Naive B cell (primary cell): ENCODE measurements around the gene SH3RF1. TPM values are rescaled to one million over a fixed set of nuclear protein-coding genes. Genes with fewer than 3 reads are reported as not detected.

Experiments
- ATAC-seq, 2 donors: fragments of 150-1000 bp; cut with Tn5 transposase; 2 replicates each; pipeline ENCODE4 v1.10.0; 2021; ENCODE audit warnings: low read depth in 2 of 2, mild to moderate bottlenecking in 2 of 2, moderate library complexity in 2 of 2
- DNase-seq: peaks from one replicate; pipeline ENCODE4 v3.0.0; 2022
- H3K27ac Mint-ChIP-seq, 6 donors: one replicate each; pipeline ENCODE4 v1.8.0; 2020 to 2022; ENCODE audit warnings: mild to moderate bottlenecking in 6 of 6, mixed read lengths in 6 of 6, moderate library complexity in 5 of 6, inconsistent platforms in 2 of 6
- H3K27me3 Mint-ChIP-seq, 3 donors: one replicate each; pipeline ENCODE4 v1.8.0; 2021 to 2022; ENCODE audit warnings: mixed read lengths in 3 of 3, mild to moderate bottlenecking in 1 of 3
- H3K36me3 Mint-ChIP-seq, 2 donors: one replicate each; pipeline ENCODE4 v1.8.0; 2020 to 2022; ENCODE audit warnings: mixed read lengths in 2 of 2, inconsistent platforms in 1 of 2, mild to moderate bottlenecking in 1 of 2
- H3K4me1 Mint-ChIP-seq, 3 donors: one replicate each; pipeline ENCODE4 v1.8.0; 2020 to 2022; ENCODE audit warnings: mixed read lengths in 3 of 3, inconsistent platforms in 1 of 3, mild to moderate bottlenecking in 1 of 3, moderate library complexity in 1 of 3
- H3K4me3 Mint-ChIP-seq, 8 donors: one replicate each; pipeline ENCODE4 v1.8.0; 2020 to 2022; ENCODE audit warnings: mild to moderate bottlenecking in 8 of 8, mixed read lengths in 8 of 8, moderate library complexity in 8 of 8, inconsistent platforms in 2 of 8
- H3K9me3 Mint-ChIP-seq, 7 donors: one replicate each; pipeline ENCODE4 v1.8.0; 2020 to 2022; ENCODE audit warnings: mixed read lengths in 7 of 7, mild to moderate bottlenecking in 5 of 7, inconsistent platforms in 2 of 7, moderate library complexity in 1 of 7
- polyA plus RNA-seq, 6 donors: library from polyadenylated mRNA; unstranded; fragments of 300-500 nt; fragmentation: Illumina TruSeq; gene quantifications; one replicate each; pipeline ENCODE4 v1.2.3, GENCODE V29; 2021; ENCODE audit warnings: low read depth in 6 of 6

The SH3RF1 gene
- polyA plus RNA-seq, 6 donors from 2014 or later: 0.57 to 1.7 (median 1.1) TPM; not detected in 1

- ATAC-seq (no peak), DNase-seq (no peak)
- Mint-ChIP-seq H3K36me3 (no peaks in the 10 kb centered on the region), H3K4me3 (no peak overlapping the region), H3K27me3 (no peaks in the 10 kb centered on the region), H3K9me3 (no peaks in the 10 kb centered on the region), H3K27ac (peak overlapping the region in 2 of 6 donors; percentile 47 to 65), H3K4me1 (peaks cover 0 to 4% (median 0%) of the 10 kb centered on the region in 3 donors)
Observed at GRCh38 chr4:169164669-169165415, 105.9 kb downstream of the SH3RF1 start.

GRCh38 chr4:169163947-169164668 lies 106.6 kb downstream of the SH3RF1 start:
- H3K27ac Mint-ChIP-seq: no peak overlapping the region
- H3K36me3 Mint-ChIP-seq: no peaks in the 10 kb centered on the region
- H3K9me3 Mint-ChIP-seq: no peaks in the 10 kb centered on the region
- no peak for ATAC-seq
- H3K27me3 Mint-ChIP-seq: no peaks in the 10 kb centered on the region
- DNase-seq: no peak
- no peak overlapping the region for H3K4me3 Mint-ChIP-seq
- H3K4me1 Mint-ChIP-seq: peaks cover 0 to 4% (median 0%) of the 10 kb centered on the region in 3 donors

GRCh38 chr4:169163495-169163894 lies 107.3 kb downstream of the SH3RF1 start:
- H3K27ac Mint-ChIP-seq: no peak overlapping the region
- H3K36me3 Mint-ChIP-seq: no peaks in the 10 kb centered on the region
- no peak overlapping the region for H3K4me3 Mint-ChIP-seq
- no peak for DNase-seq
- H3K4me1 Mint-ChIP-seq: peaks cover 0 to 4% (median 0%) of the 10 kb centered on the region in 3 donors
- no peaks in the 10 kb centered on the region for H3K9me3 Mint-ChIP-seq
- no peaks in the 10 kb centered on the region for H3K27me3 Mint-ChIP-seq
- ATAC-seq: no peak

GRCh38 chr4:169160825-169161224 lies 109.9 kb downstream of the SH3RF1 start:
- H3K9me3 Mint-ChIP-seq: no peaks in the 10 kb centered on the region
- H3K4me3 Mint-ChIP-seq: no peak overlapping the region
- DNase-seq: no peak
- H3K36me3 Mint-ChIP-seq: no peaks in the 10 kb centered on the region
- no peaks in the 10 kb centered on the region for H3K27me3 Mint-ChIP-seq
- ATAC-seq: no peak
- no peak overlapping the region for H3K27ac Mint-ChIP-seq
- no peaks in the 10 kb centered on the region for H3K4me1 Mint-ChIP-seq

- no peak for DNase-seq
- Mint-ChIP-seq H3K27ac (no peak overlapping the region), H3K4me3 (no peak overlapping the region), H3K4me1 (no peaks in the 10 kb centered on the region), H3K36me3 (no peaks in the 10 kb centered on the region), H3K9me3 (no peaks in the 10 kb centered on the region), H3K27me3 (no peaks in the 10 kb centered on the region)
- ATAC-seq: no peak
Observed at GRCh38 chr4:169159624-169160171, 111.1 kb downstream of the SH3RF1 start.

GRCh38 chr4:169158861-169159260 lies 111.9 kb downstream of the SH3RF1 start:
- no peak overlapping the region for H3K4me3 Mint-ChIP-seq
- no peak for ATAC-seq
- H3K27me3 Mint-ChIP-seq: no peaks in the 10 kb centered on the region
- H3K4me1 Mint-ChIP-seq: no peaks in the 10 kb centered on the region
- H3K27ac Mint-ChIP-seq: no peak overlapping the region
- H3K36me3 Mint-ChIP-seq: no peaks in the 10 kb centered on the region
- H3K9me3 Mint-ChIP-seq: no peaks in the 10 kb centered on the region
- DNase-seq: no peak

GRCh38 chr4:169158046-169158445 lies 112.7 kb downstream of the SH3RF1 start:
- Mint-ChIP-seq H3K4me3 (no peak overlapping the region), H3K36me3 (no peaks in the 10 kb centered on the region), H3K9me3 (no peaks in the 10 kb centered on the region), H3K4me1 (no peaks in the 10 kb centered on the region), H3K27me3 (no peaks in the 10 kb centered on the region), H3K27ac (no peak overlapping the region)
- DNase-seq (no peak), ATAC-seq (no peak)

- no peak overlapping the region for H3K4me3 Mint-ChIP-seq
- no peaks in the 10 kb centered on the region for H3K4me1 Mint-ChIP-seq
- DNase-seq (no peak), ATAC-seq (no peak)
- no peaks in the 10 kb centered on the region for H3K36me3 Mint-ChIP-seq
- no peak overlapping the region for H3K27ac Mint-ChIP-seq
- no peaks in the 10 kb centered on the region for H3K27me3 Mint-ChIP-seq
- H3K9me3 Mint-ChIP-seq: no peaks in the 10 kb centered on the region
Observed at GRCh38 chr4:169156392-169156791, 114.4 kb downstream of the SH3RF1 start.

- no peaks in the 10 kb centered on the region for H3K27me3 Mint-ChIP-seq
- no peaks in the 10 kb centered on the region for H3K9me3 Mint-ChIP-seq
- H3K27ac Mint-ChIP-seq: no peak overlapping the region
- H3K4me1 Mint-ChIP-seq: no peaks in the 10 kb centered on the region
- DNase-seq (no peak), ATAC-seq (no peak)
- H3K36me3 Mint-ChIP-seq: no peaks in the 10 kb centered on the region
- no peak overlapping the region for H3K4me3 Mint-ChIP-seq
Observed at GRCh38 chr4:169154121-169154520, 116.6 kb downstream of the SH3RF1 start.

- DNase-seq: no peak
- no peak for ATAC-seq
- H3K9me3 Mint-ChIP-seq: no peaks in the 10 kb centered on the region
- no peaks in the 10 kb centered on the region for H3K36me3 Mint-ChIP-seq
- H3K27ac Mint-ChIP-seq: no peak overlapping the region
- no peak overlapping the region for H3K4me3 Mint-ChIP-seq
- H3K4me1 Mint-ChIP-seq: no peaks in the 10 kb centered on the region
- H3K27me3 Mint-ChIP-seq: no peaks in the 10 kb centered on the region
Observed at GRCh38 chr4:169153481-169154087, 117.2 kb downstream of the SH3RF1 start.

- ATAC-seq: no peak
- Mint-ChIP-seq H3K4me1 (no peaks in the 10 kb centered on the region), H3K27ac (no peak overlapping the region), H3K9me3 (no peaks in the 10 kb centered on the region), H3K27me3 (no peaks in the 10 kb centered on the region), H3K4me3 (no peak overlapping the region), H3K36me3 (no peaks in the 10 kb centered on the region)
- DNase-seq: no peak
Observed at GRCh38 chr4:169152899-169153298, 117.9 kb downstream of the SH3RF1 start.

GRCh38 chr4:169152098-169152497 lies 118.7 kb downstream of the SH3RF1 start:
- Mint-ChIP-seq H3K27ac (no peak overlapping the region), H3K4me1 (no peaks in the 10 kb centered on the region), H3K4me3 (no peak overlapping the region), H3K27me3 (no peaks in the 10 kb centered on the region), H3K36me3 (no peaks in the 10 kb centered on the region), H3K9me3 (no peaks in the 10 kb centered on the region)
- ATAC-seq: no peak
- no peak for DNase-seq

GRCh38 chr4:169151671-169152070 lies 119.1 kb downstream of the SH3RF1 start:
- H3K27me3 Mint-ChIP-seq: no peaks in the 10 kb centered on the region

GRCh38 chr4:169150806-169151205 lies 120.0 kb downstream of the SH3RF1 start:
- Mint-ChIP-seq H3K27me3 (no peaks in the 10 kb centered on the region), H3K9me3 (no peaks in the 10 kb centered on the region), H3K4me1 (no peaks in the 10 kb centered on the region), H3K4me3 (no peak overlapping the region), H3K36me3 (no peaks in the 10 kb centered on the region), H3K27ac (no peak overlapping the region)
- DNase-seq: no peak
- no peak for ATAC-seq

More at GRCh38 chr4:169151671-169152070, 119.1 kb downstream of the SH3RF1 start:
- Mint-ChIP-seq H3K9me3 (no peaks in the 10 kb centered on the region), H3K4me1 (no peaks in the 10 kb centered on the region), H3K4me3 (no peak overlapping the region), H3K36me3 (no peaks in the 10 kb centered on the region), H3K27ac (no peak overlapping the region)
- no peak for ATAC-seq
- DNase-seq: no peak
